ENCODE data around the gene RIMBP2.

The RIMBP2 gene

DNA sequence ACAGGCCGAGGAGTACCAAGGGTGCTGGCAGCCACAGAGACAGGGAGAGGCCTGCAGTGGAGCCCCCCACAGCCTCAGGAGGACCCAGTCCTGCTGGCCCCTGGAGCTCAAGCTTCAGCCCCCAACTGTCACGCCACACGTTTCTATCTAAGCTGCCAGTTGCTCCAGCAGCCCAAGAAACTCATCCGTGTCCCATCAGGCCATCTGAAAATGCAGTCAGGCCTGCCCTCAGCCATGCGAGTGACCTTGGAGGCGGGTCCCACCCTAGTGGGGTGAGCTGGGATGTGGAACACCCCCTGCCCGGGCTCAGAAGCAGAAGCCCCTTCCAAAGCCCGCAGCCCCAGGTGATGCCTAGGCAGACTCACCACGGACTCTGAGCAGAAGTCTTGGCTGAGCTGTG lies 158.9 kb downstream of the RIMBP2 start:
- DNase-seq (ENCODE audit: extremely low spot score, insufficient read length, low read depth) (no peak), FAIRE-seq (no peak)

DNA sequence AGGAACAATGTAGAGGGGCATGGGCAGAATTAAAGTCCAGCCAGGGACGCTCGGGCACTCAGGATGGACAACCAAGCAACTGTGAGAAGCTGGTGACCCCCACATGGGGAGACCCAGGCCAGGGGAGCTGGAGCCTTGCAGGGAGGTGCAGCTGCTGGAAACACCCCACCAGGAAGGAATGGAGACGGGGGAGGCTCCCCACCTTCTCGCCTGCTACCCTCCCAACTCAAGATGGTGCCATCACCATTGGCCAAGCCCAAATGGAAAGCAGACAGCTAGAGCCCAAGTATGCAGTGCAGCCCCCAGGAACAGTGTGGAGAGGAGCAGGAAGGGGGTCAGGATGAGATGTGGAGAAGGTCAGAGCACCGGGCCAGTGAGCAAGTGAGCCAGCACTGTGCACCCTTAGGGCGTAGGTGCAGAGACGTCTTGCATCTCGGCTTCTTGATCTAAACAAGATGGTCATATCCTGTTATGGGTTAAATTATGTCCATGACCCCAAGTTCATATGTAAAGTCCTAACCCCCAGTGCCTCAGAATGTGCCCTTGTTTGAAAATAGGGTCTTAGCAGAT lies 159.5 kb downstream of the RIMBP2 start:
- DNase-seq (ENCODE audit: extremely low spot score, insufficient read length, low read depth) (no peak), FAIRE-seq (no peak)

DNA sequence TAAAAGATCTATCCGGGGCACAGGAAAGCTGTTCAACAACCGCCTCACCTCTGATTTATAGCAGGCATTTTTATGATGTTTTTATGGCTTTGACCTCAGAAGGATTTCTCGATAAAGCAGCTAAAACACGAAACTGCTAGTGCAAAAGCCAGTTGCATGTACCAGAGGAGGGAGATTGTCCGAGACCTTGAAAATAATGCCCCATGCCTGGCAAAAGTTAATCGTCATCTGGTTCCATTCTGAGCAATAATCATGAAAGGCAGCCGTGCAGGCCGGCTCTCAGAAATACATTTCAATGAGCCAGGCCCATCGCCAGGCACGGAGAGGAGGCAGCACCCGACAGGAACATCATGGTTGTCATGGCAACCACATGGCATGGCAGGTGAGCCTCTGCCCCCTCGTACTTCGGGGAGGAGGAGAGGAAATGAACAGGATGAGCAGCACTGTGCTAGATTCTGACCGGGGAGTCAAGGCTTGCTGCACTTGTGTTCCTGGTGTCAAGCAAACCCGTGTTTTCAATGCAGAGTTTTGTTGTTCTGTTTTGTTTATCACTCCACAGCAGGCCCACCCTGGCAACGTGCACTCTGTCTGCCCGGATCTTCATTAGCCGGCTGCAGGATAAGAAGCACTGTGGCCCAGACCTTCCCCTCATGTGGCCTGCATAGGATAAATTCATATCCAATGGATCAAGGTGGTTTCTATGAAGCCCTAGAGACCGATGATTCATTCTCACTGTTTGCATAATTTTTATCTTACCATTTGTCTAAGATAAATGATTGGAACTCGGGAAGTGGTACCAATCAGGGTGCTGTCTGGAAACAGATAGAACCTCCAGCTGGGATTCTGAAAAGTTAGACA lies 160.2 kb downstream of the RIMBP2 start:
- FAIRE-seq (no peak), DNase-seq (ENCODE audit: extremely low spot score, insufficient read length, low read depth) (no peak)

DNA sequence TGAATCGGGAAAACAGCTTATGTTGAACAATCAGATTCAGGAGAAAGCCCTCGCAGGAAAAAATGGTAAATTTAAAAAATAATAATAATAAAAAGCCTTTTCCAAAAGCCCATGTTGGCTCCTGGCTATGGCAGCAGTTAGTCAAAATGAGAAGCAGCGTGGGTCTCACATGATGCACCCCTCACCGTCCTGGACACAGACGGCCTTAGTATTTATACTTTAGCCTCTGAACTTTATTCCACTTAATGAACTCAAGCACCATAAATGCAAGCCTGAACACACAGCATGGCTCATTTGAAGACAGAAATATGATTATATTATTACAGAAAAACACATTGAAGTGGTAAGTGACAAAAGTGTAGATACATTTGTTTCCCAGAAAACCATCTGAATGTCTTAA lies 160.9 kb downstream of the RIMBP2 start:
- DNase-seq (ENCODE audit: extremely low spot score, insufficient read length, low read depth) (no peak), FAIRE-seq (no peak)

DNA sequence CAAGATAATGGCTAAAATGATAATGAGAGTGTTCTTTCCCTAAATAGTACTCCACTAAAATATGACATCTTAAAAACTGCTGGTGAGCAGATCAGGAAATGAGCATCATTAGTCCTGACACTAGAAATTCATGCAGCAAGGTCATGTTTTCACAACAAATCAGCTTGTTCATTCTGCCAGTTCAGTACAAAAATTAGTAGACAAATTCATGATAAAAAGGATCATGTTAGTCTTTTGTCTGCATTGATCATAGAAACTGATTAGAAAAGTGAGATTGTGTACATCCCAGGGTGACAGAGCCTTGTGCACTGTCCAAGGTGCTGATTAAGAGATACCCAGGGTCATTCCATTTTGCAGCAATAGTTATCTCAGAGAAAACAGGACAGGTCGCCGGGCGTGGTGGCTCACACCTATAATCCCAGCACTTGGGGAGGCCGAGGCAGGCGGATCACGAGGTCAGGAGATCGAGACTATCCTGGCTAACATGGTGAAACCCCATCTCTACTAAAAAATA lies 163.6 kb downstream of the RIMBP2 start:
- DNase-seq (ENCODE audit: extremely low spot score, insufficient read length, low read depth) (no peak), FAIRE-seq (no peak)

DNA sequence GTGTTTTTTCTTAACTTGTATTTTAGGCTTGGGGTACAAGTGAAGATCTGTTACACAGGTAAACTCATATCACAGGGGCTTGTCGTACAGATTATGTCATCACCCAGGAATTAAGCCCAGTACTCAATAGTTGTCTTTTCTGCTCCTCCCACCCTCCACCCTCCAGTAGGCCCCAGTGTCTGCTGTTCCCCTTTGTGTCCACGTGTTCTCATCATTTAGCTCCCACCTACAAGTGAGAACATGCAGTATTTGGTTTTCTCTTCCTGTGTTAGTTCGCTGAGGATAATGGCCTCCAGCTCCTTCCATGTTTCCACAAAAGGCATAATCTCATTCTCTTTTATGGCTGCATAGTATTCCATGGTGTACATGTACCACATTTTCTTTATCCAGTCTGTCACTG lies 166.7 kb downstream of the RIMBP2 start:
- DNase-seq (ENCODE audit: extremely low spot score, insufficient read length, low read depth) (no peak), FAIRE-seq (no peak)

DNA sequence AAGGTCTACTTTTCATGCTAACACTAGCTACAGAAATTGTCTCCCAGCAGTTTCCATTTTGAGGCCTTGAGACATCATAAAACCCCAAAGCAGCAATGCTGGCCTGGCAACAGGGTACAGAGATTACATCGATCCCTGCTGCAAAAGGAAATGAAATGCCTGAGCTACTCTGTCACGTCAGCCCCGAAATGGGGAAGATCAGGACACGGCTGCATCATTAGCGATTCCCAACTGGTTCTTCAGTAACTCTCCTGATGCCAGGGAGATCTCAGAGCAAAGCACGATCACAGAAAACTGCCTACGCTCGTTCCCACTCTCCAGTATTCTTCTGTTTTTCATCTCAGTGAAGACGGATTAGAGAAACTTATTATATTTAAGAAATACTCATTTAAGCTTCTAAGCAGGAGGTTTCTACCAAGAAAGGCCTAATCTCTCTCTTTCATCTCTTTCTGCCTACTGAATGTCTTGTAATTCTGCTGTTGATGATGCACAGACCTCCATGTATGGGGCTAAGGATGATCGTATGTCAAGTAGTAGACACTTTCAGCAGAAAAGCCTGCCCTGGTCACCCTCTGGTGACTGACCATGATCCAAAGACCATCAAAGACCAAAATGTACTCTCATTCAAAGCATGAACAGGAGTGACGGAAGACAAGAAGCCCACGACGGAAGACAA lies 168.5 kb downstream of the RIMBP2 start:
- DNase-seq (ENCODE audit: extremely low spot score, insufficient read length, low read depth) (no peak), FAIRE-seq (no peak)

DNA sequence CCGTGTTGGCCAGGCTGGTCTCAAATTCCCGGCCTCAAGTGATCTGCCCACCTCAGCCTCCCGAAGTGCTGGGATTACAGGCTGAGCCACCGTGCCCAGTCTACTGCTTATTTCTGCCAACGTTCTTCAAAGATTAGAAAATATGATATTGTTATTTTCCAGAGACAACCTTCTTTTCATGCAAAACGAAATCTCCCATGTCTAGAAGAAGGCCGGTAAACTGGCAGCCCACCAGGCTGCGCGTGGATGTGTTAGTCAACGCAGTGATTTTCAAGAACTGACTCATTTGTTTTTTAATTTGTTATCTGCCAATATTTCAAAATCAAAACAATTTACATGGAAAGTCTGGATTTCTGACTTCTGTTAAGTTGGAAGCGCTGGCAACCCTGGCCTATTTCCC lies 169.6 kb downstream of the RIMBP2 start:
- FAIRE-seq: no peak
- DNase-seq (ENCODE audit: extremely low spot score, insufficient read length, low read depth): no peak

DNA sequence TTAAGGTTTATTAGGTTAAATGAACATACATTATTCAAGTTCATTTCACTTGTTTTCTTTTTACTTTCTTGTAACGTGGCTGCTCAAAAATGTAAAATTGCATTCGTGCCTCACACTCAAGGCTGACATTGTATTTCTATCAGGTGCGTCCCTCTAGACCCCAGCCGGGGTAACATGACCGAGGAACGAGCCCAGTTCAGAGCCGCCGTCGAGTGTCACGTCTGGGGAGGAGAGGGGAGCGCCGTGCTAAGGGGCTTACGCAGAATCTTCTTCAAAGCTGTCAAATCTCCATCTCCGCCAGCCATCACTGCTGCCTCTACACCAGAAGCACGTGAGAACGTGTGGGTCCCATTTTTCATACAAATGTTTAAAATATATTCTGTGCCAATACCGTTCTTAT lies 170.6 kb downstream of the RIMBP2 start:
- DNase-seq (ENCODE audit: extremely low spot score, insufficient read length, low read depth) (no peak), FAIRE-seq (no peak)

DNA sequence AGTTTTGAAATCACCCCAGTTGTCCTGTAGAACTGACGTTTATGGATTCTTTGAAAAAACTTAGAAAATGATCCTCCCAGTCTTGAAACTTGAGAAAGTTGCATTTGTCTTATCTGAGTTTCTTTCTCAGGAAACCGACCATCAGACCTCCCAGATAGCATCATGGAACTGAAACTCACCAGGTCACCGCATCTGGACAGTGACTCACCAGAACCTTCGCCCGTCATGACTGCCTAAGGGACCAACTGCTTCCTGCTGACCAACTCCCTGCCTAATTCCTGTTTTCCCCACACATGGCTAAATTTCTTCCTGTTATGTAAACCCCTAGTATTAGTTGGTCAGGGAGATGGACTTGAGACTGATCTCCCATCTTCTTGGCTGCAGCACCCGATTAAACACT lies 175.7 kb downstream of the RIMBP2 start:
- DNase-seq (ENCODE audit: extremely low spot score, insufficient read length, low read depth) (no peak), FAIRE-seq (no peak)

DNA sequence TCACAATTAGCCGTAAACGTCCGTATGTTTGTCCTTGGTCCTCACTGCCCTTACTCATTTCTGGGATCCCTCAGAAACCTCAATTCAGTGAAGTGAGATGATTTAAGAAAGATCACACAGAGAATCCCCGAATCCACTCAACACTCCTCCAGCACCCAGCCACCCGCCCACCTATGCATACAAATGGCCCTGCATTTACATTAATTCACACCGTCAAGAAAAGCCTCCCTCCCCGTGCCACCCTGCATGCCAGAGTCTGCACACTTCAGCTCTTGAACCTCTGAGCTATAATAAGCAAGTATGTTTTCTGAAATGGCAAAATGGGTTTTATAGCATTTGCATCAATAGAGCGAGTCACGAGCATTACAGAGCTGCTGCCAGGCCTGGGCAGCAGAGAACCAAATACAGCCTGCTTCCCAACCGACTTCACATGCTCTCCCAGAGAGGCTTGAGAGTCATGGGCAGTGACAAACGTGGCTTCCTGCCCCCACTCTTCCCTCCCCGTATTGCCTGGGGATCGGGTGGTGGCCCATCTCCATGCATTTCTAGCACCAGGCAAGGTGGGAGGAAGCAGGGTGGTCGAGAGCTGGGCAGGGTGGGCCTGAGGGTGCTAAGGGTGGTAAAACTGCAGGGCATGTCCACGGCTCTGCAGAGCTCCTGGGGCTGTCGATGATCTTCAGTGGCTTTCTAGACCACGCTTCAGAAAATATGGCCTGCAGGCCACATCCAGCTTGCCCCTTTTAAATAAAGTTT lies 177.6 kb downstream of the RIMBP2 start:
- DNase-seq (ENCODE audit: extremely low spot score, insufficient read length, low read depth): no peak
- no peak for FAIRE-seq

DNA sequence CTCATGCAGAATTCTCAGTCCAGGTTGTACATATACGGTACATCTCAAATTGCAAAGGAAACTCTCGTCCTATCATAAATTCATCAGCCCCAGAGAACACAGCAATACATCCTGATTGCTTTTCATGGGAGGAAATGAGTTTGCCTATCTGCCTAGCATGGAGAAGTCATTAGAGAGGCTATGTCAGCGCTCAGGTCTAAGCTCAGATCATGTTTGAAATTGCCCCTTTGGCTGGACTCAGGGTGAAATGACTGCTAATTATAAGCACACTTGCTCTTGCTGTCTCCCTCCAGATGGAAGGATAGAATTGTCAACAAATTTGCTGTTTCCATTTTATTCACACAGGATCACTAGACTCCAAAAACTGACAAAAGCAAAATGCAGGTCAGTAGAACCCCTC lies 178.4 kb downstream of the RIMBP2 start:
- FAIRE-seq: no peak
- no peak for DNase-seq (ENCODE audit: extremely low spot score, insufficient read length, low read depth)

DNA sequence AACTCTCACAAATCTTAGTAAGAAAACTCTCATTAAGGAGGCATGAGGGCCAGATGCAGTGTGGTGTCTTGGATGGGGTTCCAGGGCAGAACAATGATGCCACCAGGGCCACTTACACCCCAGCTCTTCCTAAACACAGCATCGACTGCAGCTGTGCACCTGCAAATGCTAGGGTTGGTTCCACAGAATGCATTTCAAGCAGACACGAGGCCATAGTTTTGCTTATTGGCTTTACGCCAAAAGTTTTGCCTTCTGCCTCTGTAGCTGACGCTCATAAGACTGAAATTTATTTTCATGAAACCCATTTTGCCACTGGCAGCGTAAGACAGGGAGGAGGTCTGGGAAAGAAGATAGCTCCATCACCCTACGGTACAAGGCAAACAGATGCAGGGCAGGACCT lies 179.0 kb downstream of the RIMBP2 start:
- FAIRE-seq: no peak
- no peak for DNase-seq (ENCODE audit: extremely low spot score, insufficient read length, low read depth)

DNA sequence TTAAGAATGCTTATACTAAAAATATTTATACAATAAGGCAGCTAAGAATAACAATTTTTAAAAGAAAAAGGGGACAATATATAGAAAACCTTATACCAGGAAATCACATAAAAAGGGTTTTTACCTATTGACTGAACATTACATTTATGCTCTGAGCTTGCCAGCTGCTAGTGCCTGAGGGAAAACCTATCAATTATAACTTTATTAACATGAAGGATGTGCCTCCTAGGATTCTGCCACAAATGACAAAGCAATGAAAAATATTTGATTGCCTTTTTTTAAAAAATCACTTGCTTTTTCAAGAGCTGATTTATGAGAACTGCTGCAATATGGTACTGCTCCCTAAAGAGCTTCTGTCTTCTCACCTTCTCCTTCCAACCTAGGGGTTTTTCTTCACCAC lies 185.7 kb downstream of the RIMBP2 start:
- FAIRE-seq: no peak
- DNase-seq (ENCODE audit: extremely low spot score, insufficient read length, low read depth): no peak

DNA sequence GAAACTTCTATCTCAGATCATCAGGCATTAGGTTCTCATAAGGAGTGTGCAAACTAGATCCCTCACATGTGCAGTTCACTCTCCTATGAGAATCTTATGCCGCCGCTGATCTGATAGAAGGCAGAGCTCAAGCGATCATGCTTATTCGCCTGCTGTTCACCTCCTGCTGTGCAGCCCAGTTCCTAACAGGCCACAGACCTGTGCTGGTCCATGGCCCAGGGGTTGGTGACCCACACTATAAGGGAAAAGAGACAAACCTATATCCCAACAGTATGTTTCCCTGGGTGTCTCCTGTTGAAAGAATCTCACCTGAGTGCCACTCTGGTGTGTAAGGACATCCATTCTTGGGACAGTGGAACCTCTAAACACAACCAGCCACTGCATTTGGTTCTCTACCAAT lies 186.3 kb downstream of the RIMBP2 start:
- FAIRE-seq (no peak), DNase-seq (ENCODE audit: extremely low spot score, insufficient read length, low read depth) (no peak)

DNA sequence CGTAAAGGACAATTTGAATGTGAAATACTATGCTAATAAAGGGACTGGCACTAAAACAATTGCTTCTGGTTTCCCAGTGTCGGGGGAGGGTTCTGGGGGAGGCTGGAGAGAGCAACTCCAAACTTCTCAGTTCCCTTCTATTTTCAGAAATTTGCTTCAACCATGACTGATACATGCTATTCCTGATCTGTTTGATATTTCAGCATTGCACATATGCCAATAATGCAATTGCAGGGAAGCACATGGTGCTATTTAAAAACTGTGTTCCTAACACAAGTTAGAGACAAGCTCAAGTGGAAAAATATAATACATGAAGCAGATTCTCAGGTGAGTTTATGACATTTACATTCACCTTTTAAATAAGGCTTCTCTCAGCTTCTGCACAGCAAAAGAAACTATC lies 188.9 kb downstream of the RIMBP2 start:
- FAIRE-seq: no peak

DNA sequence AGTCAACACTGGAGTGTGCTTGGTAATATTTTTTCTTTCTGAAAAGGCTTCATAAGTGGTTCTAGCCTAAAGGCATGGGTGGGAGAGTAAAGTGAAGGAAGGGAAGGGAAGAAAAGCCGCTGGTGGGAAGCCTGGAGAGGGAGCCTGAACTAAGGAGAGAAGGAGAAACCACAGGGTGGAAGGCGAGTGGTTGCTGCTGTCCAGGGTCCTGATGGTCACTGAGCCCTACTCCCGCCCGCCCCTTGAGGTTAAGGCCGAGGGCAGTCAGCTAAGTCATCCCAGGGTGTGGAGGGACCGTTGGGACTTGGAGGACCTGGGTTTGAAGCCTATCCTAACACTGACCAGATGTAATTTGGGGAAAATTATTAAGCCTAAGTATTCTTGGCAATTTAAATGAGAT lies 189.3 kb downstream of the RIMBP2 start:
- no peak for DNase-seq (ENCODE audit: extremely low spot score, insufficient read length, low read depth)
- FAIRE-seq: no peak

More for the DNA sequence above, 188.9 kb downstream of the RIMBP2 start:
- DNase-seq (ENCODE audit: extremely low spot score, insufficient read length, low read depth): no peak

DNA sequence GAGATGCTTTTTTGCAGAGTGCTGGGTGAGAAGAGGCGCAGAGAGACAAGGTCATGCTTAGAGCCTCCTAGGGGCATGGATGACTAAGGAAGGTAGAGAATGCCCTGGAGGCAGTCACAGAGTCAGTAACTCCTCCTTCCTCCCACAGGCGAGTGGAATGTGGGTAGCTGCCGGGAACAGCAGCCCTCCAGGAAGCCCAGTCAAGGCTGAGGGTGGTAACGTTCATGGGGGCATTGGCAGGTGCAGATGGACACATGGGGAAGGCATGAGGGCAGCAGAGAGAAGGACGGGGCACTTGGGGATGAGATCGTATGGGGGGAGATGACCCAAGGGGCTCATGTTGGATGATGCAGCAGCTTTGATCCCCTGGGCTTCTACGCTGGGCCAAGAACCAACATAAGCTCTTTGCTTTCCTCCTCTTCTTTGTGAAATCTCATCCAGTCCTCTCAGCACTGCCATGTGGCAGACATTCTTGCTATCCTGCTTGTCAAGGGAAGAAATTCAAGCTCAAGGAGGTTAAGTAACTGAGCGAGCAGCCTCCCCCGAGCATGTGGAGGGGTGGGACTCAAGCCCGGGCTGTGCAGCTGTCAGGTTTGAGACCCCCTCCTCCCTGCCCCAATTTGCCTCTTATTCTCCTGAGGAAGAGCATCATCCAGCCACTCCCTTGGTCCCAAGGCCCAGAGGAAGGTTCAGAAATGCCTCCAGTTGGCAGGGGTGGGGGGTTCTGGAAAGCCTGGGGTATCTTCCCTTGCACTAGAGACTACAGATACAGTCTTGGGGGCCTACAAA lies 190.5 kb downstream of the RIMBP2 start:
- FAIRE-seq: no peak
- no peak for DNase-seq (ENCODE audit: extremely low spot score, insufficient read length, low read depth)

DNA sequence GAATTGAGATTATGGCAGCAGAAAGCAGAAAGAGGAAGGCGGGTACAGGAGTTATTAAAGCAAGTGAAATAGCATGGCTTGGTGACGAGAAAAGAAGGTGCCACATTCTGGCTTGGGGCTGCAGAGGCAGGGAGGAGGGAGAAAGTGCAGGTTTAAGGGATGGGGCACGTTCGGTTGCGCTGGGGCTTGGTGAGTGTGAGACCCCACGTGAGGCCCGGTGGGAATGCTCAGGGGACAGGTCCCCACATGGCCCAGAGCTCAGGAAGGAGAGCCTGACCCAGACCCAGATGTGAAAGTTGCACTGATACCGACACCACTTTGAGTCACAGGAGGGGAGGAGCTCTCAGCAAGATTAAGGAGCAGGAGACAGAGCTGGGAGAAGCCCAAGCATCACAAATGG lies 191.3 kb downstream of the RIMBP2 start:
- DNase-seq (ENCODE audit: extremely low spot score, insufficient read length, low read depth) (no peak), FAIRE-seq (no peak)

All from GM18507 (cell line).